A549 (cell line): ENCODE measurements around the gene GOT1.

ENCODE experiments used
- CHD2 ChIP-seq: fragments of 150-350 bp; IDR thresholded peaks from 2 replicates; pipeline ENCODE4 v1.6.1; 2014; ENCODE audit warnings: low read length; ENCODE audit not compliant: partially characterized antibody
- CTCF ChIP-seq: fragments of >200 bp; sonication (Bioruptor Twin); formaldehyde crosslinking; IDR thresholded peaks from 3 replicates; pipeline ENCODE4 v1.5.1; 2016
- ESRRA ChIP-seq: fragments of 150-350 bp; IDR thresholded peaks from 2 replicates; pipeline ENCODE4 v1.6.1; 2014; ENCODE audit warnings: mild to moderate bottlenecking, low read length, borderline replicate concordance
- FOSL2 ChIP-seq, 2 experiments: fragments of 450-650 bp in 1 of 2; fragments of >200 bp in 1 of 2; sonication (Bioruptor Twin) in 1 of 2; formaldehyde crosslinking; IDR thresholded peaks; 2 replicates each; pipeline versions ENCODE4 v1.5.0 to v1.6.1; 2016 to 2020; ENCODE audit warnings: mild to moderate bottlenecking in 1 of 2, moderate library complexity in 1 of 2
- JUN ChIP-seq, 2 experiments: fragments of >200 bp; sonication (Bioruptor Twin); formaldehyde crosslinking; IDR thresholded peaks; 2 replicates in 1 of 2; 3 replicates in 1 of 2; pipeline ENCODE4 v1.6.1; 2016 to 2017
- JUNB ChIP-seq: fragments of >200 bp; sonication (Bioruptor Twin); formaldehyde crosslinking; IDR thresholded peaks from 2 replicates; pipeline ENCODE4 v1.6.1; 2016
- KDM1A ChIP-seq: fragments of 200-600 bp; sonication (generic); IDR thresholded peaks from 2 replicates; pipeline ENCODE4 v1.6.1; 2016; ENCODE audit warnings: low read depth, mild to moderate bottlenecking
- MAX ChIP-seq: IDR thresholded peaks from 2 replicates; pipeline ENCODE4 v1.6.1; 2012
- MAZ ChIP-seq: fragments of 150-350 bp; IDR thresholded peaks from 2 replicates; pipeline ENCODE4 v1.6.1; 2014; ENCODE audit warnings: antibody characterized with exemption, low read depth, low read length, borderline replicate concordance
- POLR2A ChIP-seq: IDR thresholded peaks from 2 replicates; pipeline ENCODE4 v1.6.1; 2012; ENCODE audit warnings: mild to moderate bottlenecking, low read length
- RAD21 ChIP-seq, 2 experiments: fragments of >200 bp in 1 of 2; sonication (Bioruptor Twin) in 1 of 2; formaldehyde crosslinking in 1 of 2; IDR thresholded peaks in 1 of 2; conservative IDR thresholded peaks in 1 of 2; 2 replicates in 1 of 2; 3 replicates in 1 of 2; pipeline ENCODE4 v1.6.1; 2012 to 2018; ENCODE audit warnings: inconsistent platforms in 1 of 2
- RCOR1 ChIP-seq: fragments of 150-350 bp; IDR thresholded peaks from 2 replicates; pipeline ENCODE4 v1.6.1; 2014; ENCODE audit warnings: antibody characterized with exemption, low read length, low read depth
- REST ChIP-seq: fragments of 200-600 bp; sonication (generic); IDR thresholded peaks from 2 replicates; pipeline ENCODE4 v1.6.1; 2016; ENCODE audit warnings: antibody characterized with exemption, mild to moderate bottlenecking, moderate library complexity
- ZNF302 ChIP-seq: fragments of 250-450 bp; sonication (Bioruptor Pico); IDR thresholded peaks from 2 replicates; pipeline ENCODE4 v1.9.0; 2021; ENCODE audit warnings: inconsistent platforms, mild to moderate bottlenecking, moderate library complexity

- TF ChIP-seq CTCF (no peak), MAZ (no peak), REST (no peak), KDM1A (no peak), POLR2A (no peak), CHD2 (no peak), FOSL2 (IDR thresholded peaks at IDR 0.05) (no peak), FOSL2 (CRISPR knock-in tag; IDR thresholded peaks at IDR 0.05) (no peak), RAD21 (conservative IDR thresholded peaks at IDR 0.05 in 1 of 2, IDR thresholded peaks at IDR 0.05 in 1 of 2) (no peak), ZNF302 (CRISPR knock-in tag) (no peak), MAX (no peak), ESRRA (no peak), RCOR1 (no peak), JUN (IDR thresholded peaks at IDR 0.05) (no peak), JUNB (no peak)
Measured at GRCh38 chr10:99387071-99387470, 43.4 kb downstream of the GOT1 start.
